Skeletal muscle tissue (tissue), 4 donors: ENCODE measurements around the gene NLE1. TPM values are rescaled to one million over a fixed set of nuclear protein-coding genes. Genes with fewer than 3 reads are reported as not detected.

ENCODE experiments used
- H3K27ac ChIP-seq: one replicate; pipeline ENCODE4 v1.7.0; 2013; ENCODE audit warnings: mild to moderate bottlenecking, low read depth, low read length, inconsistent platforms
- H3K27me3 ChIP-seq, 3 donors: one replicate each; pipeline ENCODE4 v1.7.0; 2013; ENCODE audit warnings: low read length in 3 of 3; ENCODE audit not compliant: control insufficient read depth in 3 of 3, insufficient read depth in 3 of 3
- H3K36me3 ChIP-seq, 3 donors: one replicate each; pipeline ENCODE4 v1.7.0; 2013; ENCODE audit warnings: low read length in 3 of 3; ENCODE audit not compliant: control insufficient read depth in 3 of 3, insufficient read depth in 3 of 3
- H3K4me1 ChIP-seq, 3 donors: one replicate each; pipeline ENCODE4 v1.7.0; 2013; ENCODE audit warnings: low read length in 3 of 3, mild to moderate bottlenecking in 3 of 3; ENCODE audit not compliant: control insufficient read depth in 3 of 3, insufficient read depth in 3 of 3
- H3K4me3 ChIP-seq, 3 donors: one replicate each; pipeline ENCODE4 v1.7.0; 2013; ENCODE audit warnings: low read length in 3 of 3
- H3K9ac ChIP-seq, 3 donors: one replicate each; pipeline ENCODE4 v1.7.0; 2013; ENCODE audit warnings: low read length in 3 of 3, mild to moderate bottlenecking in 3 of 3, moderate library complexity in 2 of 3, low read depth in 1 of 3
- H3K9me3 ChIP-seq, 3 donors: one replicate each; pipeline ENCODE4 v1.7.0; 2013; ENCODE audit warnings: low read length in 3 of 3; ENCODE audit not compliant: control insufficient read depth in 3 of 3
- total RNA-seq: library from RNA; depleted of rRNA; stranded (reverse); fragments of >200 nt; gene quantifications from one replicate; pipeline ENCODE4 v1.2.3, GENCODE V29; 2014
- donor health status: Osteomylitis.

NLE1 gene
- total RNA-seq, 1 donor from 2014 or later, result 13.6 TPM

DNA sequence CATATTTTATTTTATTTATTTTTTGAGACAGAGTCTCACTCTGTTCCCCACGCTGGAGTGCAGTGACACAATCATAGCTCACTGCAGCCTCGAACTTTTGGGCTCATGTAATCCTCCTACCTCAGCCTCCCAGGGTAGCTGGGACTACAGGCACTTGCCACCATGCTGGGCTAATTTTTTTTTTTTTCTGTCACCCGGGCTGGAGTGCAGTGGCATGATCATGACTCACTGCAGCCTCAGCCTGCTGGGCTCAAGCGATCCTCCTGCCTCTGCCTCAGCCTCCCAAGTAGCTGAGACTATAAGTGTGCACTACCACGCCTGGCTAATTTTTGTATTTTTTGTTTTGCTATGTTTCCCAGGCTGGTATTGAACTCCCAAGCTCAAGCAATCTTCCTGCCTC is 22.6 kb upstream of the NLE1 start:
- peaks cover 49 to 77% (median 70%) of the 10 kb centered on the region in 3 donors for H3K36me3 ChIP-seq
- no peak overlapping the region for H3K27ac ChIP-seq
- H3K4me3 ChIP-seq, result no peak overlapping the region
- no peaks in the 10 kb centered on the region for H3K9me3 ChIP-seq
- no peaks in the 10 kb centered on the region for H3K4me1 ChIP-seq
- H3K27me3 ChIP-seq, result no peaks in the 10 kb centered on the region
- no peak overlapping the region for H3K9ac ChIP-seq

DNA sequence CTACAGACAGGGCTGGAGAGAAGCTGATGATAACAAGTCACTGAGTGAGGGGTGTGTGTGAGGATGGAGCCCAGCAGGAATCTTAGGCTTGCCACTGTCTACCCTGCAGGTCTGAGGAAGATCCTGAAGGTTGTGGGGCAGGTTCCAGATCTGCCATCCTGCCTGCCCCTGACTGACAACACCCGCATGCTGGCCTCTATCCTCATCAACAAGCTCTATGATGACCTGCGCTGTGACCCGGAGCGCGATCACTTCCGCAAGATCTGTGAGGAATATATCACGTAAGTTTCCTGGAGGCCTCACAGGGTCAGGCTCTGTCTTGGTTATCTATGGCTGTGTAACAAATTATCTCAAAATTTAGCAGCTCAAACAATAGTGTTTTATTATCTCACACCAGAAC is 21.8 kb upstream of the NLE1 start:
- Histone ChIP-seq H3K27ac (no peak overlapping the region), H3K9ac (no peak overlapping the region), H3K4me1 (no peaks in the 10 kb centered on the region), H3K27me3 (no peaks in the 10 kb centered on the region), H3K9me3 (no peaks in the 10 kb centered on the region), H3K36me3 (peaks cover 53 to 80% (median 74%) of the 10 kb centered on the region in 3 donors), H3K4me3 (no peak overlapping the region)

DNA sequence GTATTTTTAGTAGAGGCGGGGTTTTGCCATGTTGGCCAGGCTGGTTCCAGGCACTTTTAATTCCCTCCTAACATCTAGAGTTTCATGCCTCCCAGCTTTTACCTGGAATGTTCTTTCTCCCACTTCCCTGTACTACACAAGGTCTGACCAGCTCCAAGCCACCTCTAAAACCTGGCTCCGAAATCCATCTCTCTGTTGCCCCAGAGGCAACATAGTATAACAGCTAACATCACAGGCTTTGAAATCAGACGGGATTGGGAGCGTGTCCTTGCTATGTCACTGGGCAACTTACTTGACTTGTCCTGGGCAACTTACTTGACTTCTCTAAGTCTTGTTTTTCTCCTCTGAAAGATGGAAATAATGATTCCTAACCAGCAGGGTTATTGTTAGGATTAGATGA is 20.7 kb upstream of the NLE1 start:
- Histone ChIP-seq H3K9ac (no peak overlapping the region), H3K4me3 (no peak overlapping the region), H3K4me1 (no peaks in the 10 kb centered on the region), H3K27ac (no peak overlapping the region), H3K27me3 (no peaks in the 10 kb centered on the region), H3K36me3 (peaks cover 52 to 81% (median 77%) of the 10 kb centered on the region in 3 donors), H3K9me3 (no peaks in the 10 kb centered on the region)

DNA sequence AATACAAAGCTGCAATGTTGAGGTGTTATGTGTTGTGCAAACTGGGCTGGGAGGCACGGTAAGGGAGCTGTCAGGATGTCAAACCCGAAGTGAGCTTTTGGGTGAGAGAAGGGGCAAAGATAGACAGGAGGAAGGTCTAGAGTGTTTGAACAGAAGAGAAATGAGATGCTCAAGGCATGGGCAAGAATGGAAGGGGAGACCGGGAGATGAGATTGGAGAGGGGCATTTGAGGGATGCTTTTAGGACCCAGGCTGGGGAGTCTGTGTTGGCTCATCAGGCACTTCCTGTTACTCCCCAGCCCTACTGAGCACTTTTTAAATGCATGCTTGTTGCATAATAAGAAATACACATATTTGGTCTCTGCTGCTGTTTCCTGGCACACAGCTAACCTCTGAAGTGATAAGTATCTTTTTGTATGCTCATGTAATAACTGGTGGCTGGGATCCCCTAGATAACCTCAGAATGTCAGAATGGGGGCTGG is 19.2 kb upstream of the NLE1 start:
- no peaks in the 10 kb centered on the region for H3K4me1 ChIP-seq
- H3K9me3 ChIP-seq, result no peaks in the 10 kb centered on the region
- H3K9ac ChIP-seq, result no peak overlapping the region
- no peaks in the 10 kb centered on the region for H3K27me3 ChIP-seq
- H3K36me3 ChIP-seq, result peaks cover 39 to 70% (median 68%) of the 10 kb centered on the region in 3 donors
- H3K4me3 ChIP-seq, result no peak overlapping the region
- H3K27ac ChIP-seq, result no peak overlapping the region

DNA sequence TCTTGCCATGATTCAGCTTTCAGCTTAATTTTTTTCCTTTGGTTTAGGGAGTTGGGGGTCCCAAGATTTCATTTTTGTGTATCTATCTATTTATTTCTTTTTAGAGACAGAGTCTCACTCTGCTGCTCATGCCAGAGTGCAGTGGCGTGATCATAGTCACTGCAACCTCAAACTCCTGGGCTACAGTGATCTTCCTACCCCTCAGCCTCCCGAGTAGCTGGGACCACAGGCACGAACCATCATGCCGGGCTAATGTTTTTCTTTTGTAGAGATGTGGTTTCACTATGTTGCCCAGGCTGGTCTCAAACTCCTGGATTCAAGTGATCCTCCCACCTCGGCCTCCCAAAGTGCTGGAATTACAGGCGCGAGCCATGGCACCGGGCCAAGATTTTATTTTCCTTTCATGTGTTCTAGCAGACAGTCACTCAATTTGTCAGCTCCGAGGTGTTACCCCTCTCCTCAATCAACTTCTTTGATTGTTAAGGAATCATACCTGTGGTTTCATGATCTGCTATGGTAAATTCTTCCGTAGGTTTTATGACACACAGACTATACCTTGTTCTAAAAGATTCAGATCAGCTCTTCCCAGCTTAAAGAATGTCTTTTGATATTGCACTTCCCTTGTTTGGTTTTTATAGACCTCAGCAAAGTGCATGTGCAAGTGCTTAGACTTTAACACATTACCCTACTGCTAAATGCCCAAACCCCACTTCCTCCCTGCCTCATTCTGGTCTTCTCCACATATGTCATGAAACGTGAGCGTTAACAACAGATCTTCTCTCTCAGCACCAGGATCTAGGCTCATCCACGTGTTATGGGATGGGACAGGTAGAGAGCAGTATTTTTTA is 18.5 kb upstream of the NLE1 start:
- H3K4me3 ChIP-seq, result no peak overlapping the region
- H3K27me3 ChIP-seq, result no peaks in the 10 kb centered on the region
- H3K27ac ChIP-seq, result no peak overlapping the region
- H3K4me1 ChIP-seq, result no peaks in the 10 kb centered on the region
- H3K36me3 ChIP-seq, result peaks cover 43 to 69% (median 67%) of the 10 kb centered on the region in 3 donors
- no peaks in the 10 kb centered on the region for H3K9me3 ChIP-seq
- no peak overlapping the region for H3K9ac ChIP-seq

DNA sequence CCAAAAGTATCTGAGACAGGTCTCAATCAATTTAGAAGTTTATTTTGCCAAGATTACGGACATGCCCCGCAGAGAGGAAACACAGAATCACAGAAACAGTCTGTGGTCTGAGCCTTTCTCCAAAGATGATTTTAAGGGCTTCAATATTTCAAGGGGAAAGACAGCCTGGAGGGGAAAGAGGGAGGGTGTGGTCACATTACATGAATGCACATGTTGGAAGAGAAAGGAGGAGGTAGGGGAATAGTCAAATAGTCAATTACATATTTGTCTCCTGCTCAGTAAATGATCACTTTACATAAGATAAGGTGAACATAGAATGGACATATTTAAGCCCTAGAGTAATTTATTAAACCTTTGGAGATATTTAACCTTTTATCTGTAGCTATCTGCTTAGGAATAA is 17.8 kb upstream of the NLE1 start:
- Histone ChIP-seq H3K4me1 (no peaks in the 10 kb centered on the region), H3K27ac (no peak overlapping the region), H3K36me3 (peaks cover 47 to 73% (median 68%) of the 10 kb centered on the region in 3 donors), H3K4me3 (no peak overlapping the region), H3K9ac (no peak overlapping the region), H3K27me3 (no peaks in the 10 kb centered on the region), H3K9me3 (no peaks in the 10 kb centered on the region)

DNA sequence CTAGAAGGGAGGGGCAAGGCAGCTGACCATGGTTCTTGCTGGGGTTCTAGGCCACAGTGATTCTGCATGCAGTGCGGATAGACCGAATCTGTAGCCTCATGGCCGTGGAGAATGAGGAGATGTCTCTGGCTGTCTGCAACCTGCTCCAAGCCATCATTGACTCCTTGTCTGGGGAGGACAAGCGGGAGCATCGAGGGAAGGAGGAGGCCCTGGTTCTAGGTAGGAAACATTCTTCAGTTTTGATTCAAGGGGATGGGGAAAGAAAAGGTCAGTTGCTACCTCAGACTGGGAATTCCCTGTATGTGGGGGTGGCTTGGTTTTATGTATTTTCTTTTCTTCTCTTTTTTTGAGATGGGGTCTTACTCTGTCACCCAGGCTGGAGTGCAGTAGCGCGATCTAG is 13.1 kb upstream of the NLE1 start:
- Histone ChIP-seq H3K9ac (no peak overlapping the region), H3K4me1 (peaks cover 1 to 2% (median 2%) of the 10 kb centered on the region in 3 donors), H3K9me3 (no peaks in the 10 kb centered on the region), H3K27ac (no peak overlapping the region), H3K27me3 (no peaks in the 10 kb centered on the region), H3K36me3 (peaks cover 55 to 65% (median 56%) of the 10 kb centered on the region in 3 donors), H3K4me3 (no peak overlapping the region)

DNA sequence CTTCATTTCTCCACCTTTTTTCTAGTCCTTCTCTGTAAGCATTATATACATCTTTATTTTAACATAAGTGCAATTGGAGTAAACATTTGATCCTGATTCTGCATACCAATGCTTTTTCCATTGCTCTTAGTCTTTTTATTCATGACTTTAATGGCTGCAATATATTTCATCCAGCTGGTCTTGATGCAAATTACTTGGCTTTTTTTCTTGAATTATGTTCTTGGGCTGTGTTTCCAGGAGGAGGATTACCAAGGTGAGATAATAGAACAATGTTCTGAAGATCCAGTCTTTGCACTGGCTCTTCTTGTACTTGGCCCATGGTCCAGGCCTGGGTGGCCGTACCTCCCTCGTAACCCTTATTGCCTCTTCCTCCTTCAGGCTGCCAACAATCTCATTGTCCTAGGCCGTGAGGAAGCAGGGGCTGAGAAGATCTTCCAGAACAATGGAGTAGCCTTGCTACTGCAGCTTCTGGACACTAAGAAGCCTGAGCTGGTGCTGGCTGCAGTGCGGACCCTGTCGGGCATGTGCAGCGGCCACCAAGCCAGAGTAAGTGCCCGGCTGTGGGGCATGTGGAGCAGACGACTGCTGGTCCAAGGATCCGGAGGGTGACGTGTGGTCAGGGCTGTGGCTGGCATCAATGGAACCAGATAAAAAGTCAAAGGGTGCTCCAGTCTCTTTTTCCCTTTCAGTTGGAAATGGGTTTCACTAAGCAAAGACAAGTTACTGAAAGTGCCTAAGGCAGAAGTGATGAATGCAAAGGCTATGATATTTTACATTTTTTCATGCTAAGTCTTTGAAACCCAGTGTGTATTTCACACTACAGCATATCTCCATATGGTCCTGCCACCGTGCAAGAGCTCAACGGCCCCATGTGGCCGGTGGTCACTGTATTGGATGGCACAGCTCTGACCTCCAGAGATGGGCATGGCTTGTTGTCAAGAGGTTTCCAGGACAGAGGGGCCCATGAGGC is 12.4 kb upstream of the NLE1 start:
- Histone ChIP-seq H3K27ac (no peak overlapping the region), H3K4me3 (no peak overlapping the region), H3K9ac (no peak overlapping the region), H3K9me3 (no peaks in the 10 kb centered on the region), H3K4me1 (peaks cover 9% of the 10 kb centered on the region in 3 donors), H3K36me3 (peaks cover 54 to 64% (median 54%) of the 10 kb centered on the region in 3 donors), H3K27me3 (no peaks in the 10 kb centered on the region)

DNA sequence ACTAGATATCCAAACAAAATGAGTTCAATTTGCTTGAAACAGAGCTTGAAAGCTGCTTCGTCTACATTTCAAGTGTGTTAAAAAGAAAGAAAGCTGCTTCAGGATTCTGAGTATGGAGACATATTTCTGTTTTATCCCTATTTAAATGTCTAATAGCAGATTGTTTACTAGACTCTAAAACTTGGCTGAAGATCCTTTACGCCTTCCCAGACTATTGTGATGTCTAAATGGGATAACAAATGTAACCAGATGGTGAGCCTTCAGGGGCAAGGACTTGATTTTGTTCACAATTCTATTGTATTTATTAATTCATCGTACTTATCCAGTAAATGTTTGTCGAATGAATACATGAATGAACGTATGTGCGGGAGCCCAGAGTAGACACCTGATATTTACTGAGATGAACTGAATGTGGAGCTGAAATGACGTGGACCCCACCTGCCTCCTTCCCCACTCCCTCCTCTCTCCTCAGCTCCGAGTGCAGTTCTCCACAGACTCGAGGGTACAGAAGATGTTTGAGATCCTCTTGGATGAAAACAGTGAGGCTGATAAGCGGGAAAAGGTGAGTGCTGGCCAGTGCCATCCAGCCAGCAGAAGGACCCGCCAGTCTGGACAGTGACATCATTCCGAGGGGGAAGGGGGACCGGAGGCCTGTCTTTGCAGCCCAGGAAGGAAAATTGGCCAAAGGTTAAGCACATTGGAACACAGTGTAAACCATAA is 10.5 kb upstream of the NLE1 start:
- H3K36me3 ChIP-seq, result peaks cover 37 to 50% (median 43%) of the 10 kb centered on the region in 3 donors
- peaks cover 21 to 28% (median 23%) of the 10 kb centered on the region in 3 donors for H3K4me1 ChIP-seq
- no peak overlapping the region for H3K9ac ChIP-seq
- no peak overlapping the region for H3K4me3 ChIP-seq
- no peaks in the 10 kb centered on the region for H3K27me3 ChIP-seq
- no peak overlapping the region for H3K27ac ChIP-seq
- no peaks in the 10 kb centered on the region for H3K9me3 ChIP-seq
